GM18526 (cell line): ENCODE results near the gene SLCO2A1.

ENCODE experiments used
- POLR2A ChIP-seq: IDR thresholded peaks from 3 replicates; pipeline ENCODE4 v1.6.1; 2011; ENCODE audit not compliant: insufficient read length; ENCODE audit errors: extremely low read depth

SLCO2A1 gene

DNA sequence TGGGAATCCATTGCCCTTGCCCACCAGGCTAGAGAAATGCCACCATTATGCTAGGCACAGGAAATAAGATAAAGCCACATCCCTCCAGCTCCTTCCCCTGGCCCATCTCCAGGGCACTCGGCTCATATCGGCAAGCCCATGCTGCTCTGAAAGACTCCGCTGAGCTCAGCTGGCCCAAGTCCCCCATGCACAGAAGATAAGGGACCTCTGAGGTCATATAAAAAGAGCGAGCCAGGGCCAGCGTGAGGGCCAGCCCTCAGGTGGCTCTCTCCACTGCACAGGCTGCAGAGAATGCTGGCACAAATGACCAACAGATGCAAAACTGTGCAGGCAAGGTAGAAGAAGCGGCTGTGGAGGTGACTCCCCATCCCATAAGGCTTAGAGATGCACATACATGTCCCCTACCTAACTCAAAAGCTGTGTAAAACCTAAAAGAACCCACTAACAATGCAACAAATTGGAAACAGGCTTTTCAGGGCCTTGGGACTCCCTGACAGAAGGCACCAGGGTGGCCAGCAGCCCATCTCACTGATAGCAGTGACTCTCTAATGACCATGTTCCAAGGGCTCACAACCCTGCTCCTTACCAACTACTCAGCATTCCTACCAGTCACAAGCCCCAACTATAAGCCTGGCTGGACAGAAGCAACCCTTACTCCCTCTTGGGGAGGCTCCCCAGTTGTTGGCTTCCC is 137.0 kb downstream of the SLCO2A1 start:
- TF ChIP-seq POLR2A = no peak

DNA sequence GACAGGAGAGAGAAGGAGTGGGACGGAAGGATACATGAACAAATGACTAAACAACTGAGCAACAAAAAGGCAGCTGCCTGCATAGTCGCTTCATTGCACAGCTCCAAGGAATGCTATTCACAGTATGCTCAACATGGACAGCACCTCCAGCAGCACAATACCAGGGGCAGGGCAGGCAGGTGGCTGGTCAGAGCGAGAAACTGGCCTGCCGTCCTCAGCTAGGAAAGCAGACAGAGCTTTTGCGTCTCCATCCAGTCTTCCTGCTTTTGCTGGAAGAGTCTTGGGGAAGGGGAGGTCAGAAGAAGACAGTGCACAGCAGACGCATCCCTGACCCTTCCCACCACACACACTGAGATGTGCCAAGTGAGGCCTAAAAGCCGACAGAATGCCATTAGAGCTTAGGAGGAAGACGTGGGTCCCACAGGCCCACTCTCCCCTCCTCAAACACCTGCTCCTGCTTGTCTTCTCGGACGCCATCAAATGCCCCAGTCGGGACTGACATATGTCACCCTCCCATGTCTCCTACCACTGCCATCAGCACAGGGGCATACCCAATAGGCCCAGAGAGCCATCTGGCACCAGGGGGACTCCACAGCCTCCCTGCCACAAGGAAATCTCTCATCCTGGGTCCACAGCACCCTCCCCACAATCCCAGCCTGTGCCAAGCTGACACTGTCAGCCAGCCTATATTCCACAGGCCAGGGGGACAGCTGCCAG is 137.9 kb downstream of the SLCO2A1 start:
- no peak for TF ChIP-seq POLR2A

DNA sequence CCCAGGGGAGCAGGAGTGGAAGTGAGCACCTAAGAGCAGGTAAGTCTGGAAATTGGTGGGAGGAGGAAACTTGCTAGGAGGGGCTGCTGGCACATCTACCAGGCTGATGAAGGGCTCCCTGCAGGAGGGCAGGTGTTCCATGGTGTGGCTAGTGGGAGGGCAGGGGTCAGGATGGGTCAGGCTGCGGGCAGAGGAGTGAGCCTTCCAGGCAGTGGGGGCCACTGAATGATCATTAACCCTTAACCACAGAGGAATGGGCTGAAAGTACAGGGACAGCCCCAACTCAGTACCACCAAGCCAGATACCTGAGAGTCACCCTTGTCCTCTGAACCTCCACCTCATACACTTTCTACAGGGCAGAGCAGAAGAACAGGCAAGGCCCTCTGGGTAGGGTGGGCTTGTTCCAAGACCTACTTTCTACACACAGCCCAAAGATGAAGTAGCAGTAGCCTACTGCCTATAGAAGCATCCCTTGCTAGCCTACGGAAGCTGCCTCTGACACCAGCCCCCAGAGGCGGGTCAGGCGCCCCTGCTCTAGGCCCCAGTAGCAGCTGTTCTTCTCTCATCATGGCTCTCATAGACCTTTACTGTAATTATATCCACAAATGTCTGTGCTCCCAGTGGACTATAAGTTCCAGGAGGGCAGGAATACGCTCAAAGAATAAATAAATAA is 138.6 kb downstream of the SLCO2A1 start:
- TF ChIP-seq POLR2A = no peak

GRCh38 chr3:133890037-133890436 is 139.7 kb downstream of the SLCO2A1 start:
- no peak for TF ChIP-seq POLR2A

DNA sequence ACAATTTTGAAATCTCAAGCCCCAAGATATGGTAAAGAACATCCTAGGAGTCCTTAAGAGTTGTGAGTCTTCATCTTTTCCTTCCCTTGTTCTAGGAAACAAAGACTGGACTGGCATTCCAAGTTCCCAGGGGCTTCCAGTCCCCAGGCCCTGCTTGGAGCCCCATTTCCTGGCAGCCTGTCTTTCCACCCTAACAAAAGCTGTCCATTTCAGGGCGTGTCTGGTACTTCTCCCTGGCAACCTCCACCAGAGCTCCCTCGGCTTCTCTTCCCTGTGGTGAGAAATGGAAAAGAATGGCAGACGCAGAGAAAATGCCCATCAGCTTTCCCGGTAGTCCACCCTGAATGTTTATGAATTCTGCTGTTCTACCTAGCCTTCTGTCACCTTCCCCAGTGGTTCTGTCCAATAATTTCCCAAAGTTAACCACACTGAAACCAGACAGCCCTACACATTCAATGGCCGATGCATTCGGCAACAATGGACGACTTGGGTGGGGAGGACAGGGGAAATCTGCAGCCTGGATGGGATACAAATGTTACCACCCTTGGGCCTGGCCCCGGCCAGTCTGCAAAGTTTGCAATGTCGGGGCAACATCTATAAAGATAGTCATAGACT is 140.9 kb downstream of the SLCO2A1 start:
- no peak for TF ChIP-seq POLR2A

- TF ChIP-seq POLR2A = no peak
These were observed 141.7 kb downstream of the SLCO2A1 start for GRCh38 chr3:133887803-133888703.

DNA sequence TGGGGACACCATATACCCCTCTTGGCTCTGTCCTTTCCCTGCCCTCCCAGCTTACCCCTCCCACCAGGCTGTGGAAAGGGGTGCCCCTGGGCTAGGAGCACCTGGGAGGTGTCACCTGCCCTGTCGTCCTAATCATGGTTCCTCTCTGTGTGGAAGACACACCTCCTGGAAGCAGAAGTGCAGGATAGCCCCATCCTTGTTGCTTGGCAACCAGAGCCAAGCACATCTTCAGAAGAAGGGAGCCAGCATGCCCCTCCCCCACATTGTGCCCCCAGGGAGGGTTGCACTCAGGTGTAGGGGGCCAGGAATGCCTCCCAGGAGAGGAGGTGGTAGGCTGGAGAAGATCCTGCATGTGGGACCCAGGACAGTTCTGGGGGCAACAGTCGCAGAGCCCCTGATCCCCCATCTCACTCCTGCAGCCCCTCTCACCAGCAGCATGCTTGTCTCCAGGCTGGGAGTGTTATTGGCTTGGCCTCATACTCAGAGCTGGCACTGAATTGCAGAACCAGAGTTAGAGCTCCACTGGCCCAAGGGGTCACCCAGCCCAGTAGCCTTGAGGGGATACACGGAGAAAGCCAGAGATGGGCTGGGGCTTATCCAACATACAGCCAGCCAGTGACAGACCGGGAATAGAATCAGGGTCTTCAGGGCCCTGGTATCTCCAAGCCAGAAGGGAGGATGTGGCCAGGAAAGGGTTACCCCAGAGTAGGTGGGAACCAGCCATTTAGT is 142.5 kb downstream of the SLCO2A1 start:
- TF ChIP-seq POLR2A = no peak

DNA sequence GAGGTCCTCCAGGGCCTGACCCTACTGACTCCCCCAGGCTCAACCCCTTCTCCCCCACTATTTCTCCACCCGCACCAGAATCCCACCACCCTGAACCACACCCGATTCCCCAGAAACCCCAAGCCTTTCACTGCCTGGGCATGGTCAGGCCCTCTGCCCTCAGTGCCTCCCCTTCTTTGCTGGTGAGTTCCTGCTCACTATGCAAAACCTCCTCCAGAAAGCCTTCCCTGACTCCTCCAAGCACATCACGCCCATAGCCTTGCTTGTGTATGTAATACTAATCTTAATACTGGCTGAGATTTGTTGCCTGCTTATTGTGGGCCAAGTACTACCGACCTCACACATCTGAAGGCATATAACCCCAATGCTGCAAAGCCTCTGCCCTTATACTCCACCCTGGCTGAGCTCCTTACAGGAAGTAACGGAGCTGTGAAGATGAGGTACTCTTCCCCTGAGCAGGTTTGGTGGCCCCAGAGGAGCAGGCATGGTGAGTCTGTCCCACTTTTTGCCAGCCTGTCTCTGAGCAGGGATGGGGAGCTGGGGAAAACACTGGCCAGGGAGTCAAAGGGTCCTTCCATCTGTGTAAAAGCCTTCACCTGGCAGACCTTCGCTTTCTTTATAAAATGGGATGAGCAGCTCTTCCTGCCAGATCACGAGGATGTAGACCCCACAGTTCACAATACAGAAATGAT is 143.5 kb downstream of the SLCO2A1 start:
- TF ChIP-seq POLR2A = no peak

DNA sequence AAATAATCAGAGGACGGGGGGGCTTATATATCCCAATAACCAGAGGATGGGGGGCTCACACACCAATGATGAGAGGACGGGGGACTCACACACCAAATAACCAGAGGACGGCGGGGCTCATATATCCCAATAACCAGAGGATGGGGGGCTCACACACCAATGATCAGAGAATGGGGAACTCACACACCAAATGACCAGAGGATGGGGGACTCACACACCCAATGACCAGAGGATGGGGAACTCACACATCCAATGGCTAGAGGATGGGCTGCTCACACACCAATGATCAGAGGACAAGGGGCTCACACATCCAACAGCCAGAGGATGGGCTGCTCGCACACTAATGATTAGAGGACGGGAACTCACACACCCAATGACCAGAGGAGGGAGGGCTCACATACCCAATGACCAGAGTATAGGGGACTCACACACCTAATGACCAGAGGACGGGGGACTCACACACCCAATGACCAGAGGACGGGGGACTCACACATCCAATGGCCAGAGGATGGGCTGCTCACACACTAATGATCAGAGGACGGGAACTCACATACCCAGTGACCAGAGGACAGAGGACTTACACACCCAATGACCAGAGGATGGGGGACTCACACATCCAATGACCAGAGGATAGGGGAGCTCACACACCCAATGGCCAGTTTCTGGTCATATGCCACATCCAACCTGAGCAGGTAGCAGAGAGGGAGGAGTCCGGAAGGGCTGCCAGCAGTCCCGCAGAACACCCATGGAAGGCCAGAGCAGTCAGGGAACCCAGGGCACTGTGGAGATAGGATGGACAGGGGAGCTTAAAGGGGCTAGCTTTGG is 144.6 kb downstream of the SLCO2A1 start:
- no peak for TF ChIP-seq POLR2A

GRCh38 chr3:133884054-133884886 is 145.5 kb downstream of the SLCO2A1 start:
- no peak for TF ChIP-seq POLR2A

DNA sequence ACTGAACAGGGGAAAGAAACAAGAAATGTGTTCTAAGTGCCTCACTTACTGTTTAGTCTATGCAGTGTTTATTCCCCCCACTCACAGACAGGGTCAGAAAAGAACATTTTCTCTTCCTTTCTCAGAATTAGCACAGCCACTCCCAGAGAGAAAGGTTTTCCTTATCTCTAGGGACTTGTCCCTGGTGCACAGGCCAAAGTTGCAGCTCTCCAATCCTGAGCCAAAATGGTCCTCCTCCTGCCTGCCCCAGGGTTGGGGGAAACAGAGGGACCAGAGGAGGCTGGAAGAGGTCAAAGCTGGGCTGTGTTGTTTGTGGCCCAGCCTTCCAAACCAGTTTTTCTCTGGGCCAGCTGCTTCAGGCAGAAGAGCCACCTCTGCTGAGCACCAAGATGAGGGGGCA is 146.1 kb downstream of the SLCO2A1 start:
- TF ChIP-seq POLR2A = no peak
